Middle frontal gyrus (tissue), 1 donor: ENCODE data around the gene CARD14.
"Not testable (repeated sequence)": the region's sequence is repeated elsewhere in the genome, so short reads cannot be mapped to it uniquely, and the experiment has no call there.

Experiments
- DNase-seq: peaks from one replicate; pipeline ENCODE4 v3.0.0-alpha.2; 2015; ENCODE audit warnings: low spot score; ENCODE audit errors: extremely low spot score

Gene CARD14

GRCh38 chr17:80248894-80249710, 79.3 kb downstream of the CARD14 start:
- no peak for DNase-seq

GRCh38 chr17:80251966-80252365, 82.1 kb downstream of the CARD14 start:
- no peak for DNase-seq

- no peak for DNase-seq
Observed at GRCh38 chr17:80252871-80253270, 83.0 kb downstream of the CARD14 start.

GRCh38 chr17:80253631-80254395, 84.0 kb downstream of the CARD14 start:
- DNase-seq = no peak

GRCh38 chr17:80254396-80255251, 84.8 kb downstream of the CARD14 start:
- no peak for DNase-seq

- no peak for DNase-seq
Observed at GRCh38 chr17:80256034-80256350, 86.2 kb downstream of the CARD14 start.

GRCh38 chr17:80257716-80258213, 87.9 kb downstream of the CARD14 start:
- DNase-seq = no peak

- DNase-seq = not testable (repeated sequence)
Observed at GRCh38 chr17:80258296-80258695, 88.5 kb downstream of the CARD14 start.
